Prostate gland (tissue), 2 donors: ENCODE results near the gene TMPRSS2.

Experiments used
- CTCF ChIP-seq, 4 experiments: fragments of 200-600 bp in 2 of 4; fragments of 450-650 bp in 2 of 4; sonication (generic) in 2 of 4; IDR thresholded peaks; 1 replicate in 3 of 4; 2 replicates in 1 of 4; pipeline ENCODE4 v1.5.1; 2016 to 2019; ENCODE audit warnings: antibody characterized with exemption in 4 of 4, mild to moderate bottlenecking in 2 of 4, moderate library complexity in 2 of 4
- POLR2A ChIP-seq: fragments of 450-650 bp; IDR thresholded peaks from one replicate; pipeline ENCODE4 v1.6.1; 2016; ENCODE audit warnings: antibody characterized with exemption, mild to moderate bottlenecking
- POLR2AphosphoS5 ChIP-seq: sonication (generic); formaldehyde crosslinking; IDR thresholded peaks from one replicate; pipeline ENCODE4 v1.6.1; 2017; ENCODE audit warnings: antibody characterized with exemption

DNA sequence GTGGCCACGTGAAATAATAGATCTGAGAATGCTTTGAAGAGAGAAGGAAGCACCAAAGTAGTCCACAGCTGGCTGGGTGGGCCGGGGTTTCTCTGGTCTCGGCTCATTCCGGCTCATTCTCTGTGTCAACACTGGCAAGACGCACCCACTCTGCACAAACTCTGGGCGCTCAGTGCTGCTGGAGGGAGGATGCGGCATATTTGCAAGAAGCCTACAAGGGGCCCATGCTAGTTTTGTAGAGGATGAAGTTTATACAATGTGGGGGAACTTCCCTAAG lies 28.8 kb upstream of the TMPRSS2 start:
- TF ChIP-seq CTCF (IDR thresholded peaks at IDR 0.05) = no peak
- no peak for TF ChIP-seq POLR2A
- TF ChIP-seq POLR2AphosphoS5 = no peak
